Mucosa of stomach (tissue), 1 donor: ENCODE results near the gene TTC14.
"Not testable (repeated sequence)": the region's sequence is repeated elsewhere in the genome, so short reads cannot be mapped to it uniquely, and the experiment has no call there.

Experiments
- H3K27me3 ChIP-seq: one replicate; pipeline ENCODE4 v1.7.0; 2013; ENCODE audit warnings: mild to moderate bottlenecking, low read length; ENCODE audit not compliant: control insufficient read depth, insufficient read depth
- H3K36me3 ChIP-seq: one replicate; pipeline ENCODE4 v1.7.0; 2013; ENCODE audit warnings: low read length; ENCODE audit not compliant: control insufficient read depth, insufficient read depth
- H3K4me1 ChIP-seq: one replicate; pipeline ENCODE4 v1.7.0; 2013; ENCODE audit warnings: mild to moderate bottlenecking, low read length; ENCODE audit not compliant: control insufficient read depth, insufficient read depth
- H3K4me3 ChIP-seq: one replicate; pipeline ENCODE4 v1.7.0; 2013; ENCODE audit warnings: low read length
- H3K9ac ChIP-seq: one replicate; pipeline ENCODE4 v1.7.0; 2013; ENCODE audit warnings: mild to moderate bottlenecking, low read length, moderate library complexity
- H3K9me3 ChIP-seq: one replicate; pipeline ENCODE4 v1.7.0; 2013; ENCODE audit warnings: mild to moderate bottlenecking, low read length, moderate library complexity; ENCODE audit not compliant: control insufficient read depth
- donor health status: Pancreatic carcinoma.

TTC14 gene

GRCh38 chr3:180601688-180602666 is at the start of gene TTC14:
TSS of gene TTC14 (plus strand) at chr3:180602163. CDS start at chr3:180602262, 99 bp downstream.
- Histone ChIP-seq H3K9ac (peak within 1 kb of the TSS; percentile 77), H3K4me3 (peak within 1 kb of the TSS; percentile 52), H3K9me3 (no peaks in the 10 kb centered on the region), H3K36me3 (no peaks in the 10 kb centered on the region), H3K27me3 (no peaks in the 10 kb centered on the region), H3K4me1 (no peaks in the 10 kb centered on the region)

DNA sequence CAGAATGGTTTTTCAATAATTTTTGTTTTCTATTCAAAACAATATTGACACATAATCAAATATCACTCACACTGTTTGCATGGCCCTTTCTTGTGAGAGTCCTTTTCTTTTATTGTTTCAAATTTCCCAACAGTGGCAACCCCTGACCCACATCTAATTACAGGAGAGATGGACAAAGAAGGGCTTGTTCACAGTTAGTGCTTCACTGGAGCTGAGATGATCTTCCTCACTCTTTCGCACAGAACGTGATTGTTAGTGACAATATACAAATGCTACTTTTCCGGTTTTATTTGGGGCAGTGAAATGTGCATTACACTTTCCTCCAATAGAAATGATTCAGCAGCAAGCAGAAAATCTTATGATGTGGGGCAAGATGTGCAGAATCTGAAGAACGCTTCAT is 38.6 kb upstream of the TTC14 start:
- Histone ChIP-seq H3K9ac (no peak overlapping the region), H3K36me3 (no peaks in the 10 kb centered on the region), H3K9me3 (no peaks in the 10 kb centered on the region), H3K4me3 (no peak overlapping the region), H3K27me3 (no peaks in the 10 kb centered on the region), H3K4me1 (no peaks in the 10 kb centered on the region)

DNA sequence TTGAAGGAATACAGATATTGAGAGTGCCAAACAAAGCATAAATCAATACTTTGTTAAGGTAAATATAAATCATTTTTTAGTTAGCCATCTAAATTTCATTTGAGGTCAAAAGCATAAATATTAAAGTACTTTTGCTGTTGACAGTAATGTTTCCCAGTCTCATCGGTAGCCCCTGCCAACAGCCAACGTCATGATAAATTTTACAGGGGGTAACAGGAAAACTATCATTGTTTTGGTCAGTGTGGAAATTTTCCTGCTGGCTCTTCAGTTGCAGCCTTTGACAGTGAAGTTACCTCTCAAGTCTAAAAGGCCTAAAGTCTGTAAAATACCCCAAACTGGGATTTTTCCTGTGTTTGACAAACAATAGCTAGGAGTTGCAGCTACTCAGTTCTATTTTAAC is 37.3 kb upstream of the TTC14 start:
- H3K27me3 ChIP-seq = no peaks in the 10 kb centered on the region

DNA sequence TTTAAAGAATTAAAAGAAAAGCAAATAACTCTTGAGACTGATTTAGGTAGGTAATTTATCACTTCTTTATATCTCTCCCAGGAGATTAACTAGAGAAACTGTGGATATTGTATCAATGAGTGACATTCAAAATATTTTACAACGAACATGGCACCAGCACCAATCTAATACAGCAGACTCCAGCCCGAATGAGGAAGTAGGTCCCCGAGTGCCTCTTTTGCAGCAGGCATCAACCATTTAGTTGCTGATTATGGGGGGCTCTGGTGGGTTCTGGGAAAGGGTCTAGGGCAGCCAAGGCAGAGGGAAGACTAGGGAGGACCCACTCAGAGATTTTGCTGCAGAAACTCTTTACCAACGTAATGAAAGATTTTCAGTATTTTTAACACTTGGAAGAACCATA is 31.7 kb upstream of the TTC14 start:
- no peaks in the 10 kb centered on the region for H3K36me3 ChIP-seq
- no peak overlapping the region for H3K4me3 ChIP-seq

More for the DNA sequence above, 37.3 kb upstream of the TTC14 start:
- H3K4me1 ChIP-seq = no peaks in the 10 kb centered on the region
- H3K4me3 ChIP-seq = no peak overlapping the region
- no peaks in the 10 kb centered on the region for H3K36me3 ChIP-seq
- no peaks in the 10 kb centered on the region for H3K9me3 ChIP-seq
- H3K9ac ChIP-seq = no peak overlapping the region

DNA sequence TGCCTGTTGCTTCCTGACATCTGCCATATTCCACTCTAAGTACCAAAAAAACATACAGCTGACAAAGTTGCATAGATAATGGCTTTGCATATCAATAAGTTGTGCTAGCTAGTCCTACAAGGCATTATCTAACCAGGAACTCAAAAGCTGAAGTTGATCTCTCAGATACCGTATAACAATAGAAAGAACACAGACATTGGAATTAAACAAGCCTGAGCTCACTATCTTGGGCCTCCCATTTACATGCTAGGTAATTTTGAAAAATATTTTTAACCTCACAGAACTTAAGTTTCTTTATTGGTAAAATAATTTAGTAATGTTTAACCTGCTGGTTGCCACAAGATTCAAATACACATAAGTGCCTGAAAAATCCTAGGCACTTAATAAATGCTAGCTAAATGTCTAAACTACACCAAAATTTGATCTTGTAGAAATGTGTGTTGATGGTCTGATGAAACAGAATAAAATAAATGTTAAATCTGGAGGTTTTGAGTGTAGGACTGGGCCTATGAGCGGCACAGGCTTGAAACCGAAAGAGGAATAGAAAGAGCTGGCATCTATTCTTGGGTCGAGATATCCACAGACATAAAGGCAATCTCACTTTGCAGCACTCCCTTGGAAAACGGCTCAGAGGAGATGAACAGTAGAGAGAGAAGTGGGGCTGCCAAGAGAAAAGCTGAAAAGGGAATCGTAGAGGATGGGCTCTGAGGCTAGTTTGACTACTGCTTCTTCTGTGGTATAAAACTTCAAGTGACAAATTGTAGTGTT is 29.9 kb upstream of the TTC14 start:
- Histone ChIP-seq H3K4me3 (no peak overlapping the region), H3K4me1 (no peaks in the 10 kb centered on the region), H3K36me3 (no peaks in the 10 kb centered on the region), H3K27me3 (no peaks in the 10 kb centered on the region), H3K9ac (no peak overlapping the region), H3K9me3 (no peaks in the 10 kb centered on the region)

More for the DNA sequence above, 31.7 kb upstream of the TTC14 start:
- no peaks in the 10 kb centered on the region for H3K27me3 ChIP-seq
- H3K9ac ChIP-seq = no peak overlapping the region
- no peaks in the 10 kb centered on the region for H3K4me1 ChIP-seq
- H3K9me3 ChIP-seq = no peaks in the 10 kb centered on the region

DNA sequence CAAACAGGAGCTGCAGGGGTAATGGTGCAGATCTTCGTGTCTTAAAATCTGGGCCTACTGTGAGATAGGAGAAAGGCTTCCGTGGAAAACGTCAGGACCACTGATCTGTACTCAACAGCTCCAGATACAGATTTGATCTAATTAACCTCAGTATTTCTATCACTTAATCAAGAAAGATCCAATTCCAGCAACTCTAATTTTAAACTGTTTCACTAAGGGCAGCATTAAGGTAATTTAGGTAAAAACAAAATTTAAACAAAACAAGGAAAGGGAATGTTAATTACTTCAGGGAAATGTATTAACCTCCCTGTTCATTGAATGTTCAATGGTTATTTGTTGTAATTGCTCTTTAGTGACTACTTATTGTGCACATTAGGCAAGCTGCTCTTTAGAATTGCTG is 26.4 kb upstream of the TTC14 start:
- no peak overlapping the region for H3K4me3 ChIP-seq

DNA sequence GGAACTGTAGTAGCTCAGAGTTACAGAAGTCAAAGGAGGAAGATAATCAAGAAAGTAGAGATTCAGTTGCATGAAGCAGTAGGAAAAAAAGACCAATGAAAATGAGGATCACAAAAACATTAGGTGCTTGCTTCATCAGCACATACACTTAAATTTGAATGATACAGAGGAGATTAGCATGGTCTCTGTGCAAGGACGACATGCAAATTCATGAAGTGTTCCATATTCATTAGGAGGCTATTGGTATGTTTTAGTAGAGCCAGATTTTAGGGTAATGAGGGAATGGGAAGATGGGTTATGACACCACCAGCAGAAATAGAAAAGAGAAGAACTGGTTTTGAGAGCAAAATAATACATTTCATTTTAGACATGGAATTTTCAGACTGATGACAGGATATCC is 21.0 kb upstream of the TTC14 start:
- H3K9me3 ChIP-seq = no peaks in the 10 kb centered on the region
- H3K4me3 ChIP-seq = no peak overlapping the region
- no peaks in the 10 kb centered on the region for H3K4me1 ChIP-seq
- no peaks in the 10 kb centered on the region for H3K36me3 ChIP-seq
- H3K27me3 ChIP-seq = no peaks in the 10 kb centered on the region
- H3K9ac ChIP-seq = no peak overlapping the region

More for the DNA sequence above, 26.4 kb upstream of the TTC14 start:
- Histone ChIP-seq H3K27me3 (no peaks in the 10 kb centered on the region), H3K9me3 (no peaks in the 10 kb centered on the region), H3K9ac (no peak overlapping the region), H3K4me1 (no peaks in the 10 kb centered on the region), H3K36me3 (no peaks in the 10 kb centered on the region)

GRCh38 chr3:180590396-180590795 is 11.6 kb upstream of the TTC14 start:
- no peaks in the 10 kb centered on the region for H3K4me1 ChIP-seq
- H3K27me3 ChIP-seq = no peaks in the 10 kb centered on the region
- no peak overlapping the region for H3K9ac ChIP-seq
- no peaks in the 10 kb centered on the region for H3K9me3 ChIP-seq
- no peaks in the 10 kb centered on the region for H3K36me3 ChIP-seq
- no peak overlapping the region for H3K4me3 ChIP-seq

DNA sequence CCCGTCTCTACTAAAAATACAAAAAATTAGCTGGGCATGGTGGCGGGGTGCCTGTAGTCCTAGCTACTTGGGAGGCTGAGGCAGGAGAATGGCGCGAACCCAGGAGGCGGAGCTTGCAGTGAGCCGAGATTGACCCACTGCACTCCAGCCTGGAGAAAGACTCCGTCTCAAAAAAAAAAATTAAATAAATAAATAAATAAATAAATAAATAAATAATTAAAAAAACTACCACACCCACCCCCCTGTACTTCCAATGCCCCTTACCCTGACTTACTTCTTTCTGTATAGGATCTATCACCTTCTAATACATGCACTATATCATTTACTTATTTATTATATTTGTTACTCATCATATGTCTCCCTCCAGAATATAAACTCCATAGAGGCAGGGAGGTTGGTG is 8.3 kb upstream of the TTC14 start:
- H3K9ac ChIP-seq, H3K4me3 ChIP-seq, H3K36me3 ChIP-seq, H3K4me1 ChIP-seq, H3K9me3 ChIP-seq, H3K27me3 ChIP-seq: not testable (repeated sequence)

DNA sequence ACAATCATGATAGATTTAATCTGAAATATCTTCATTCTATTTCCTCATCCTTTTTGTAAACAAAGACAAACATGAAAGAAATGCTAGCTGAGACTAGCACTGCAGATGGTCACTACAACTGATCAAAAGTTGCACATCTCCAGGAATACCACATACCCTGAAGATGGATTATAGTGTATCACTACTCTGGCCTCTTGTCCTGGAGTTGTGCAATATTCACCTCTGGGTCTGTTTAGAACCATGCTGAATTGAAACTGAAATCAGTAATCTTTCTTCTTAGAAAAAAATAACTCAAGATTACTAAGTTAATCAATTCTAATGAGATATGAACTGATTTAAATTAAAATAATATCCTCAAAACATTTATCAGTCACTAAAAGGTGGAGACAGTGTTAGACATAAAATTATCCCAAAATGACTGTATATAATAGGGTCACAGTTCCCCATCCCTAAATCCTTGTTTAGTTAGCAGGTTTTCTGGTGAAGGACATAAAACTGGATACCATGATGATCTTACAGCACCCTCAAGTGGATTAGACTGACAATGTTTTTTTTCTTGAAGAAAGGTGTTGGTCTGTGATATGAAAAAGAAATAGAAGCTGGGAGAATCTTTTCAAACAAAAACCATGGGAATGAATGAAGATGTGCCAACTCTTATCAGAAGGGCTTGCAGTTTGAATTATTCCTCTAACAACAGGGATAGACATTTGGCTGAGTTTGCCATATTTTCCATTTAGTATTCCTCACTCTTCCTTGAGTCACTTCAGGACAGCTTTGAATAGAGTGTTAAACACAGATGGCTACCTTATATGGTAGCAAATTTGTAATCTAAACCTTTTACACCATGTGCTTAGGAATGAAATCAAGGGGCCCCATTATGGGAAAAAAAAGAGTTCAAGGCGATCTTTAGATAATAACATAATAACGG is 7.1 kb upstream of the TTC14 start:
- Histone ChIP-seq H3K27me3 (no peaks in the 10 kb centered on the region), H3K36me3 (no peaks in the 10 kb centered on the region), H3K9me3 (no peaks in the 10 kb centered on the region), H3K9ac (no peak overlapping the region), H3K4me3 (no peak overlapping the region), H3K4me1 (no peaks in the 10 kb centered on the region)

- Histone ChIP-seq H3K9ac (no peak overlapping the region), H3K9me3 (no peaks in the 10 kb centered on the region), H3K4me1 (no peaks in the 10 kb centered on the region), H3K36me3 (no peaks in the 10 kb centered on the region), H3K4me3 (no peak overlapping the region), H3K27me3 (no peaks in the 10 kb centered on the region)
Measured at GRCh38 chr3:180595559-180595935, 6.4 kb upstream of the TTC14 start.
